ENCODE measurements around the gene PNO1.

PNO1 gene

GRCh38 chr2:68178954-68179627 lies 21.4 kb downstream of the PNO1 start:
- no peak for TF ChIP-seq CTCF (IDR thresholded peaks at IDR 0.05)
- Histone ChIP-seq H3K4me3 (no peak overlapping the region), H3K27ac (no peak overlapping the region)
- no peak for DNase-seq (ENCODE audit: low spot score)

GRCh38 chr2:68182902-68183301 lies 25.2 kb downstream of the PNO1 start:
- Histone ChIP-seq H3K27ac (no peak overlapping the region), H3K4me3 (no peak overlapping the region)
- no peak for TF ChIP-seq CTCF (IDR thresholded peaks at IDR 0.05)
- DNase-seq (ENCODE audit: low spot score): no peak

GRCh38 chr2:68185541-68186164 lies 28.0 kb downstream of the PNO1 start:
- DNase-seq (ENCODE audit: low spot score): no peak
- Histone ChIP-seq H3K27ac (no peak overlapping the region), H3K4me3 (no peak overlapping the region)
- TF ChIP-seq CTCF (IDR thresholded peaks at IDR 0.05): no peak

DNA sequence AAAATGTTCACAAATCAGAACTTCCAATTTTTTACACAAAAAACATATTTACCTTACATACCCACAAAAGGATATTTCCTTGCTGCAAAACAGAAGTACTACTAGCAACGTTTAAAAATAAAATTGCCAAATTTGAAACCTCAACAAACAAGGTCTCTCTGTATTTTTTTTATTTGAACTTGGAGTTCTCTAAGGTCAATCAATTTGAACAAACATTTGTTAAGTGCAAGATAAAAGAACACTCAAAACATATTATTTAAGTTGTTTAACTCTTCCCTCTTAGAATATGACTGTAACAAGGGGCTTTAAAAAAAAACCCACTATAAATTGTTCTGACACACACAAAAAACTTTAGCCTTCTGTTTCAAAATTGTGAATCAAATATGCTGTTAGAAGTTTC lies 29.6 kb downstream of the PNO1 start:
- DNase-seq (ENCODE audit: low spot score): no peak
- no peak for TF ChIP-seq CTCF (IDR thresholded peaks at IDR 0.05)
- Histone ChIP-seq H3K27ac (no peak overlapping the region), H3K4me3 (no peak overlapping the region)

- TF ChIP-seq CTCF (IDR thresholded peaks at IDR 0.05): no peak
- DNase-seq (ENCODE audit: low spot score): no peak
- Histone ChIP-seq H3K4me3 (no peak overlapping the region), H3K27ac (no peak overlapping the region)
These were observed 31.1 kb downstream of the PNO1 start for GRCh38 chr2:68188831-68189230.

GRCh38 chr2:68189991-68190784 lies 32.5 kb downstream of the PNO1 start:
- no peak for DNase-seq (ENCODE audit: low spot score)
- no peak for TF ChIP-seq CTCF (IDR thresholded peaks at IDR 0.05)
- Histone ChIP-seq H3K4me3 (no peak overlapping the region), H3K27ac (no peak overlapping the region)
